ENCODE results near the gene APC.

APC gene

DNA sequence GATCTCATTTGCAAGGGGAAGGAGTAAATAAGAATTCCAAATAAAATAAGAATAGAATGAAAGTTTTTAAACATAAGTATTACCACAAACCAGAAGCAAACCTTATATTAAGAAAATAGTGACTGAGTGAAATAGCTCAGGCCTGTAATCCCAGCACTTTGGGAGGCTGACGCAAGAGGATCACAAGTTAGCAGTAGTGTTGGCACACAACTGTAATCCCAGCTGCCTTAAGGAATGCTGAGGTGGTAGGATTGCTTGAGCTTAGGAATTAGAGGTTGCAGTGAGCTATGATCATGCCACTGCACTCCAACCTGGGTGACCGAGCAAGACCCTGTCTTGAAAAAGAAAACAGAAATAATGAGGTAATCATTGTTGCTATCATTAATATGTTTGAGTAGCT is 47.0 kb downstream of the APC start:
- no peak for DNase-seq (ENCODE audit: low read depth)

DNA sequence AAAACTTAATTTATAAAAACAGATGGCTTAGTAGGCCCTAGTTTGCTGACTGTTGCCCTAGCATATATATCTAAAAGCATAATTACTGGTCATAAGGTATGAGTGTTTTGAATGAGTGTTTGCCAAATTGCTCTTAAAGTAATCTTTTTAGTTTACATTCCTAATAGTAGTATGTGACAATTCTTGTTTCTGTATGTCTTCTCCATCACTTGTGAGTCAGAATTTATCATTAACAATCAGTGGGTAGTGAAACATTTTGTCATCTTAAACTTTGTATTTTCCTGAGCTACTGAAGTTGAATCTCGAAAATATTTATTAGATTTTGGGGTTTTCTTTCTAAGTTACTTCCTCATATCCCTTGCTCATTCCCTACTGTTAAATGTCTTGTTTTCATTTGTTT is 49.6 kb downstream of the APC start:
- no peak for DNase-seq (ENCODE audit: low read depth)

DNA sequence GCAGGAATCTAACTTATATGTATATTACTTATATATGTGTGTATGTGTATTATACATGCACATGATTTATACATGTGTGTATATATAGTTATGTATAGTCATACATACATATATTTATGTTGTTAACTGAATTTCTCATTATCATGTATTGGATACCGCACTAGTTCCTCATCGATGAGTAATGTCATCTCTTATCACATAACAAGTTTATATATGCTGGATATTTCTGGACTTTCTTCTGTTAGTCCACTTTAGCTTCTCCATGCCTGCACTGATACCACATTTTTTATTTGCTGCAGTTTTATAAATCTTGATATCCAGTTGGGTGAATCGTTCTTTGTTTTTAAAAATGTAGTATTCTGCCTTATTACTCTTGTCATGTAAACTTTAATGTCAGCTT is 50.2 kb downstream of the APC start:
- DNase-seq (ENCODE audit: low read depth) = no peak

DNA sequence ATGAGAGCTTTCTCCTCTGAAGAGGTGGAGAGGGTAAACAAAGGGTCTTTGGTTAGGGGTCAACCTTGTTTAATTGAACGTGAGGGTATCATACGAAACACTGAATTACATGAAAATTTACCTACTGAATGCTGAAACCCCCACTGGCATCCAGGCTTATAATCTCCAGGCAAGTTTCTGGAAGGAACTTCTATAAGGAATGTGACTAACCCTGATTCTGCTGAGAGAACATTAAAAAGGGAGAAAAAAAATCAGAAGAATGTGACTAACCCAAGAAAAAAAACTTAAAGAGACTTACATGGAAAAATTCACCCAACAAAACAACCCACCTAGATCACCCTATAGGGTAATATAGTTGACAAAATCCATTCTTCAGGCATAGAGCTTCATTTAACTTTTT is 55.5 kb downstream of the APC start:
- DNase-seq (ENCODE audit: low read depth) = no peak

DNA sequence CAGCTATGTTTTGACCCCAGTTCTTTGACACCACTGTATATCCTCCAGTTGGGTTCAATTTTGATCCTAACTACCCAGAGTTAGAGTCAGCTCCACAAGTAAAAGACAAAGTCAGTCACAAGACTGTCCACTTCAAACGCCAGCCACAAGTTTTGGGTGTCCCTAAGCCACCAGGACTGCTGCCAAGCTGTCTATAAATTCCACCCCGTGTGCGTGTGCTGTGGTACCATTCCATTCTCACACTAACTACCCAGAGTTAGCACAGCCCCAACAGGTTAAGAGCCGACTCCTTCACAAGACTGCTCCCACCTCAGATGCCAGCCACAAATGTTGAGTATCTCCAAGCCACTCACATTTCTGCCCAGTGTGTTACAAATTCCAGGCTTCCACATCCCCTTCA is 56.7 kb downstream of the APC start:
- no peak for DNase-seq (ENCODE audit: low read depth)

DNA sequence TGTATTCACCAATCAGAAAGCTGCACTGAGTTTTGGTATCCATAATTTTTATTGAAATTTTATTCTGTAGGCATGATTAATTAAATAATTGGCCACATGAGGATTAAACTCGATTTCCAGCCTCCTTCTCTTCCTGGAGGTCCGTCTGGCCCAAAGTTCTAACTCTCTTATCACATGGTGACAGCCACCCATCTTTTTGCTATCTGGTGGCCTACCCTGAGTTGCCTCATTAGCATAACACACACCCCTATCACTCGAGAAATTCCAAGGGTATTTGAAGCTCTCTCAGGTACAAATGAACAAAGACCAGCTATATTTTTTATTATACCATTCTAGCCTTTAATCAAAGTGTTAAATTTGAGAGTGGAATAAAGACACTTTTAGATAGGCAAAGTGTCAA is 57.7 kb downstream of the APC start:
- DNase-seq (ENCODE audit: low read depth) = no peak

DNA sequence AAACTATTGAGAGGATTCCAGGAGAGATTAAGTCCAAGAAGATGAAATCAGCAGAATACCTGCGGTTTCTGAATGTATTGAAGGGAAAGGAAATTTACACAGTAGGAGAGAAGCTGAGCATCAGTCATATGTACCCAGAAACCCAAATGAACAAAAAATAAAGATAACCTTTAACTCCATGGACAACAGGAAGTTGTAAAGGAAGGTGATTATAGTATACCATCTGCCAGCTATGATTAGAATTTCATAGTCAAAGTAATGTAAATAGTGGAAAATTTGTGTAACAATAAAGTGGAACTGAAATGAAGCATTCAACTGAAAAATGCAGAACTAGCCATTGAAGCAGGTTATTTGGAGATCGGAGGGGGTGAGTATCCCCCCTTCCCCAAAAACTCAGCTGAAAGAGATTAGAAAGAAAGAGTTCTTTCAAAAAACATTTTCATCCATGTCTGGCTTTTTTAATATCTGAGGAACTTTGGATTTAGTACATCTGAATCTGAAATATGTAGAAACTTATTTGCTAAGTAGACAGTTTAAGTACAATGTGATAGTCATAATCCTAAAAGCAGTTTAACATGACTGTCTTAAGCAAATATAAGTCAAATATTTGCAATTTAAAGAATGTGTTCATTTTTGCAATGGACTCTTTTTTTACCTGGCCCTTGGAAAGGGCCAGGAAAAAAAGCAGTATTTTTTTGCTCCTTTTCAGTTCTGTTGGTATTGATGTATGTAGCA is 58.4 kb downstream of the APC start:
- DNase-seq (ENCODE audit: low read depth) = no peak

DNA sequence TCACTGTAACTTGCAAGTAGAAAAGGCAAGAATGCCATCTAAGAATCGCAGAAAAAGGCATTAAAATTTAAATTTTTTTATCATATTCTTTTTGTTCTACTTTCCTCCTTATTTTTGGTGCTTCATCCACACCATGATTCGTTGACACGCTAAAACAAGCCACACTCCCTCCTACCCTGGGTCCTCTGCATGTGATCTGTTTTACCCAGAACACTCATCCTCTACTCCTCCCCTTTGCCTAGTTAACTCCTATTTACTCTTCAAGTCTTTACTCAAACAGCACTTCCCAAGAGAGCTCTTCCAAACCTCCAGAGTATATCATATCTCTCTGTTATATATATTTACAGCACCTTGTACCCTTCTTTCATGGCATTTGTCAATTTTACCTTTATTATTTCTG is 62.0 kb downstream of the APC start:
- no peak for DNase-seq (ENCODE audit: low read depth)

DNA sequence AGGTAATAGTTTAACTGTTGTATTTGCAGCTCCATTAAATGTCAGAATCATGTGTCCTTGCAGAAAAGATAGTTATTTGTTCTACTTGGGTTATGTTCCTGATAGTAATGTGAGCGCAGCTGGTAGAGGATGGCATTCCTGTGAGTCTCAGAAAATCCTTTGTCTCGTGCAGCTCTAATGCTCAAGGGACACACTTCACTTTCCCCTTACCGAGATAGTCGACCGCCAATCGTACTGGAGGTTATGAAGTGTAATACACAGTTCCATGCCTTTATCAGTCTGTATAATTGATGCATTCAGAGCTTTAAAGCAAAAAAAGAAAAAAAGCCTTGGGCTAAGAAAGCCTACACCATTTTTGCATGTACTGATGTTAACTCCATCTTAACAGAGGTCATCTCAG is 63.2 kb downstream of the APC start:
- DNase-seq (ENCODE audit: low read depth) = no peak

DNA sequence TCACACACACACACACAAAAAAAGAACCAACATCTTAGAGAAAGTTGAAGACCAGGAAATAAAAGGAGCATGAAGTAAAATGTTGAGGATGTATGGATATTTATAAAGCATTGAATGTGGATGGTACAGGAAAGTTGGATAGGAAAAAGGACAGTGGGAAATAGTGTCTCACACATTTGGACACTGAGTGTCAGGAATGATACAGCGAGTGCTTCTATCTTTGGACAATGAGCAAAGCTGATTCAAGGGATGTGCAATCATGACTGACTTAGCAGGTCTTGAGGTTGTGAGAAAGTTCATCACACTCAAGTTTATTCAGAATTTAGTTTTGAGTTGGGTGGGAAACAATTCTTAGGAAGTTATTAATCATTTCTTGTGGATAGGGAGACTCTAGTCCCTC is 73.3 kb downstream of the APC start:
- DNase-seq (ENCODE audit: low read depth) = no peak

DNA sequence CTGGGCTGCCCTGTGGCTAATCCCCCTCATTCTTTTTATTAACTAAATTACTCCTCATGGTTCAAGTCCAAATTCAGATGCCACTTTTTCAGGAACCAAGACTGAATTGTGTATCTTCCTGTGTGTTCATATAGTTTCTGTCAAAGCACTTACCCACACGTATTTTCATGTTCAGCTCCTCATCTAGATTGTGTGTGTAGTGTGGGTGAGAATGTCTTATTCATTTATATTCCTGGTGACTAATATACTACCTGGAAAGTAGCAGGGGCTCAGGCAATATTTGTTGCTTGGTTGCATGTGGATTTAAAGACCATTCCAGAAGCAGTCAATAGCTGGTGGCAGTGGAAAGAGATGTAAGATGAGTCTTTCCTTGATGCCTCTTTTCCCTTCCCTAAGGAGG is 74.9 kb downstream of the APC start:
- DNase-seq (ENCODE audit: low read depth) = no peak

DNA sequence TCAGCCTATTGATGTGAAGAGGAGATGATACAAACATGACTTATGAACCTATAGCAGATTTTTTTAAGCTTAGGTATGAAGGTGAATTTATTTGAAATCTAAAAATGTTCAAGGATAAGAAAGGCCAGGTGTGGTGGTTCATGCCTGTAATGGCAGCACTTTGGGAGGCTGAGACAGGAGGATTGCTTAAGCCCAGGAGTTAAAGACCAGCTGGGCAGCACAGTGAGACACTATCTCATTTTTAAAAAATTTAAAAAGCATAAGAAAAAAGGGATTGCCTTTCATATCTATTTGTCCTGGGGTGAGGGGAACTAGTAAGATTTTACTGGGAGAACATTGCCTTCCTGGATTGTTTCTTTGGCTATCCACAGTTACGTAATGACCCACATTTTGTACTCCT is 82.6 kb downstream of the APC start:
- no peak for DNase-seq (ENCODE audit: low read depth)

DNA sequence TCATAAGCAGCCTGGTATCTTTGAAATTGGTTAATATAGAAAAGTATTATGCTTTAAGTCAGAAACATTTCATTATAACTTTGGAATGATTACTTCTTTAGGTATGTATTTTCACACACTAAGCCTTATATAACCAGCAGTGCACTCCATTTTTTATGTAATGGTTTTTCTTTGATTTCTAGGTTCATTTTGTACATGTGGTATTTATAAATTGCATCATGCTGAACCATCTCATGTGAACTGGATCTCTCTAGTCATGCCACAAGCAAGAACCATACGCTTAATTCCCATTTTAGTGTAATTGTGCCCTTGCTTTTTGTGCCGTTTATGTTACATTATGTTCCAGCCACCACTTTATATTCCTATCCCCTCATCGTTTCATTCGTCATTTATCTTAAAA is 84.8 kb downstream of the APC start:
- no peak for DNase-seq (ENCODE audit: low read depth)

DNA sequence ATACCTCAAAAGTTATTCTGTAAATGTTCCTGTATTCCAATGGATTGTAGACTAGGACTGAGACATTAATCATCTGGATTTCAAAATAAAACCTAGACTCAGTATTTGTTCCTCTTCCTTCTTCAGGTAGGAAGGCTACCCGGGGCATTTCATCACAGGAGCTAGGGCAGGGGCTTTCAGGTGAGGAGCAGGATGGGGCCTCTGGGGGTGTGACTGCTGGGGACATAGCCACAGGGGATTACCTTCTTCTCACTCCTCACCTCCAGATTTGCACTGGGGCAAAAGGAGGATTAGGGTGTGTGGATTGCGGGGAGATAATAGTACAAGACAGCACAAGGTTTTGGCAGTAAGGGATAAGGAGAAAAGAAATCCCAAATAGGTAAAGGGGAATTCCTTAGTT is 85.5 kb downstream of the APC start:
- no peak for DNase-seq (ENCODE audit: low read depth)

DNA sequence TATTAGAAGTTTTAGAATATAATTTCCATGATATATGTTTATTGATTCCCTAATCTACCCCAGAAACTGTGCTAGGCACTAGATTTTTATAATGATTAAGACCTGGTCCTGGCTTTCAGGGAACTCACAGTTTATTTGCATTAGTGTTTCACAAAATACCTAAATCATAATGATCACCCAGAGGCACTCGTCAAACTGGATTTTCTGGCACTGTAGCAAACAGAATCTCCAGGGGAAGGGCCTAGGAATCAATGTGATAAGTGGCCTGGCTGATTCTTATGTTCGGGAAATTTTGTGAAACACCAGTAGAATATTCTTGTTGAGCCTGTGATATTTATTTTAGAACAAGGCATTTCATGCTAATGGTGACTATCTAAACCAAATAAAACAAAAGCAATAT is 86.0 kb downstream of the APC start:
- DNase-seq (ENCODE audit: low read depth) = no peak

DNA sequence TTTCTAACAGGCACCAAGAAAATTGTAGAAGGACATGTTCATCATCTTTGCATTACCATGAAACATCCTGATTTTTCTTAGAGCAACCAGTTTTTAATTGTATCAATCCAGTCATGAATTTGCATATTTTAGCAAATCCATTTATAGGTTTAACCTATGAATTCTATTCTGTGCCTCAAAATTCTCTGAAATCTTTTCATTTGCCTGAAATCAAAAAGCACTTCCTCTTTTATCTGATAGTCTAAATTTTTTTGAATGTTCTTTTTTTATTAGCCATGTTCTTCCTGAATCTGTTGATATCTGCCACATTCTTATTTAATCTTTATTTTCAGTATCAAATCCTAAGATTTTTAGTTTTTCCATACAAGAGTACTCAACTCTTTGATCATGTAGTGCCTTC is 86.5 kb downstream of the APC start:
- no peak for DNase-seq (ENCODE audit: low read depth)

DNA sequence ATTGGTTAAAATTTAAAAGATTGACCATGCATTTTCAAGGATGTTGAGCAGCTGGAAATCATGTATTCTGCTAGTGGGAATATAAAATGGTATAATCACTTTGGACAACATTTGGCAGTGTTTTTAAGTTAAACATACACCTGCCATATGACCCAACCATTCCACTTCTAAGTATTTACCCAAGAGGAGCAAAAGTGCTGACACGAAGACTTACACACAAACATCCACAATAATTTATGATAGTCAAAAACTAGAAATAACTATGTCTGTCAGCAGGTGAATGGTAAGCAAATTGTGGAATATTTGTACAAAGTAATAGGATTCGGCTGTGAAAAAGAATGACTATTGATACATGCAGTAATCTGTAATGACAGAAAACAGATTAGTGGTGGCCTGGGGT is 92.7 kb downstream of the APC start:
- DNase-seq (ENCODE audit: low read depth) = no peak

DNA sequence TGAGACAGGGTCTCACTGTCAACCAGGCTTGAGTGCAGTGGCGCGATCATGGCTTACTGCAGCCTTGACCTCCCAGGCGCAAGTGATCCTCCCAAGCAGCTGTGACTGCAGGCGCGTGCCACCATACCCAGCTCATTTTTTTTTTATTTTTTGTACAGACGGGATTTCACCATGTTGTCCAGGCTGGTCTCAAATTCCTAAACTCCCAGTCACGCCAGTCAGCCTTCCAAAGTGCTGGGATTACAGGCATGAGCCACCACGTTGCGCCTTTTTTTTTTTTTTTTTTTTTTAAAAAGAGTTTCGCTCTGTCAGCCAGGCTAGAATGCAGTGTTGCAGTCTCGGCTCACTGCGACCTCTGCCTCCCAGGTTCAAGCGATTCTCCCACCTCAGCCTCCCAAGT is 96.3 kb downstream of the APC start:
- DNase-seq (ENCODE audit: low read depth) = no peak

DNA sequence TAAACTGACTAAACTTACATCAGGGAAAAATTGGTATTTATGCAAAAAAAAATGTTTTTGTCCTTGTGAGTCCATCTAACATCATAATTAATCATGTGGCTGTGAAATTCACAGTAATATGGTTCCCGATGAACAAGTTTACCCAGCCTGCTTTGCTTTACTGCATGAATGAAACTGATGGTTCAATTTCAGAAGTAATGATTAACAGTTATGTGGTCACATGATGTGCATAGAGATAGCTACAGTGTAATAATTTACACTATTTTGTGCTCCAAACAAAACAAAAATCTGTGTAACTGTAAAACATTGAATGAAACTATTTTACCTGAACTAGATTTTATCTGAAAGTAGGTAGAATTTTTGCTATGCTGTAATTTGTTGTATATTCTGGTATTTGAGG is 106.8 kb downstream of the APC start:
- no peak for DNase-seq (ENCODE audit: low read depth)

DNA sequence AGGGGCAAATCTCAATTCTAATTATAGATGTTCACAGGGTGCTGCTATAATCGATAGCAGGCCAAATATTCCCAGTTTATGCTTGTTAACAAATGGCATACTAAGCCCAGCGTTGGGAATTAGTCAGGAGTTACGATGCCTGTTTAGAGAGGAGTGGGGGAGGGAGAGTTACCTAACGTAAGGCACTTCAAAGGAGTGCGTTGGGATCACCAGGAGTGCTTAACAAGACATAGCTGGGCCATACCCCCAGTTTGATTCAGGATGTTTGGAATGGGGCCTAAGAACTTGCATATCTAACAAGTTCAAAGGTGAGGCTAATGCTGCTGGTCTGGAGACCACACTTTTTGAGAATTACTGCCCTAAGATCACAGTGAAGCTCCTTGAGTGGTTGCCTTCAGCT is 108.9 kb downstream of the APC start:
- no peak for DNase-seq (ENCODE audit: low read depth)

DNA sequence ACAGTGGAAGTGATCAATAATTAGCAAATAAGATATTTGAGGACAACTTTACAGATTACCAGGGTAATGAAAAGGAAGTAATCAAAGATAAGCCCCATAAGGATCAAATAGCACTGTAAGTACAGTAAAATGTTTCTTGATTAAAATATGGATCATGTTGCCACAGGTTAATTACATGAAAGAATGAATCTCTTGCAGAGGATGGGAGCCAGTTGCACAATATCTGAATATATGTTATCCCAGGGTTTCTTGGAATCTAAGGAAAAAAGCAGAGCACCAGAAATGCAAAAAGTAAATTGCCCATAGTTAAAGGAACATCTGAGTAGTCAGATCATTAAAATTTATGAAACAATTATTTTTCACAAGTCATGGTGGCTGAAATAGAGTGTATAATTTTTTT is 109.6 kb downstream of the APC start:
- DNase-seq (ENCODE audit: low read depth) = no peak

DNA sequence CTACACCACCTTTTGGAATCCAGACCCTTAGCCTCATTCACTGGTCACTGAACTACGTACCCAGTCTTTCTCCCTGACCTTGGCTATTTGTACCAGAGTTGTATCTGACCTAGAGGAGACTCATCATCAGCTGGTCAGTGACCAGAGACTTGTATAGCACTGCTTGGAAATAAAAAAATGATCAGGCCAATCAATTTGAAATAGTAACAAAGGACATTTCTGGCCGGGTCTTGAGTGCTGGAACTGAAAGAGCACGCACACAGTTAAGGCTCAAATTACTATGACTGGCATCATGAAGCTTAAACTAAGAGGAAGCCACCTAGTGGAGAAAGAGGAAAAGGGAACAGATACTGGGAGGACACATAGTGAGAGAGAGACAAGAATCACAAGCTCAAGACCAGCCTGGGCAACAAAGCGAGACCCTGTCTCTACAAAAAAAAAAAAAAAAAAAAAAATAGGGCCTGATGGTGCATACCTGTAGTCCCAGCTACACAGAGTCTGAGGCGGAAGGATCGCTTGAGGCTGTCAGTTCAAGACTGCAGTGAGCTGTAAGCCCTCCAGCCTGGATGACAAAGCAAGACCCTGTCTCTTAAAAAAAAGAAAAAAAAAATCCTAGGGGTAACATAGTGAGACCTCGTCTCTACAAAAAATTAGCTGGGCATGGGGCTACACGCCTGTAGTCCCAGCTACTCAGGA is 110.6 kb downstream of the APC start:
- DNase-seq (ENCODE audit: low read depth) = peak; percentile 23

DNA sequence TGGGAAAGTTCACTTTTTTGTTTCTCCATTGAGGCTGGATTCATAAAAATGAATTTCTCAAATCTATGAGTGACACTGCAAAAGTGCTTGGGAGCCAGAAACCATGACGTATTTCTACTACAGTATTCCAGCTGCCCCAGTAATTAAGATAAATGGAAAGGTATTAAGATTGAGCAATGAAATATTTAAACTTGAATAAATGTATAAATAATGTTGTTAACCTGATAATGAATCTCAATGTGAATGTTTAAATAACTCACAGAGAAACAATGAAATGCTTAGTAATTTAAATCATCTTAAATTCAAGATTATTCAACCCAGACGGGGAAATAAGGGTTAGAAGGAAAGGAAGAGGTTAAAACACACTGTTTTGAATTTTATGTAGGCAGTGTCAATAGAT is 112.2 kb downstream of the APC start:
- no peak for DNase-seq (ENCODE audit: low read depth)

DNA sequence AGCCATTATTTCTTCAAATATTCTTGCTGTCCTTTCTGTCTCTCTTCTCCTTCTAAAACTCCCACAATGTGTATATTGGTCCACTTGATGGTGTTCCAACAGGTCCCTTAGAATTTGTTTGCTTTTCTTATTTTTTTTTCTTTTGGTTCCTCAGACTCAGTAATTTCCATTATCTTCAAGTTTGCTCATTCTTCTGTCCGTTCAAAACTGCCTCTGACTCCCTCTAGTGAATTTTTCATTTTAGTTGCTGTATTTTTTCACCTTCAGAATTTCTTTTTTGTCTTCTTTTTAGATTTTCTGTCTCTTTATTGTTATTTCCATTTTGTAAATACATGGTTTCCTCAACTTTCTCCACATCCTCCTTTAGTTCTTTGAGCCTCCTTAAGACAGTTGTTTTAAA is 117.0 kb downstream of the APC start:
- DNase-seq (ENCODE audit: low read depth) = no peak

Measured in GM04503 (cell line).